A549 treated with ZK216348 at 1 μM for 4 hours (cell line): ENCODE results near the gene SAAL1. TPM values are rescaled to one million over a fixed set of nuclear protein-coding genes. Genes with fewer than 3 reads are reported as not detected.

ENCODE experiments used
- total RNA-seq: library from RNA; stranded (reverse); fragments of 200-300 nt; extraction: Qiagen RNA extraction; gene quantifications from 5 replicates; pipeline ENCODE4 v1.2.3, GENCODE V29; 2022; ENCODE audit warnings: low read depth

The SAAL1 gene, protein sequence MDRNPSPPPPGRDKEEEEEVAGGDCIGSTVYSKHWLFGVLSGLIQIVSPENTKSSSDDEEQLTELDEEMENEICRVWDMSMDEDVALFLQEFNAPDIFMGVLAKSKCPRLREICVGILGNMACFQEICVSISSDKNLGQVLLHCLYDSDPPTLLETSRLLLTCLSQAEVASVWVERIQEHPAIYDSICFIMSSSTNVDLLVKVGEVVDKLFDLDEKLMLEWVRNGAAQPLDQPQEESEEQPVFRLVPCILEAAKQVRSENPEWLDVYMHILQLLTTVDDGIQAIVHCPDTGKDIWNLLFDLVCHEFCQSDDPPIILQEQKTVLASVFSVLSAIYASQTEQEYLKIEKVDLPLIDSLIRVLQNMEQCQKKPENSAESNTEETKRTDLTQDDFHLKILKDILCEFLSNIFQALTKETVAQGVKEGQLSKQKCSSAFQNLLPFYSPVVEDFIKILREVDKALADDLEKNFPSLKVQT
- total RNA-seq = 34.6 to 42.6 TPM (median 40.5 TPM) in 5 replicates

DNA sequence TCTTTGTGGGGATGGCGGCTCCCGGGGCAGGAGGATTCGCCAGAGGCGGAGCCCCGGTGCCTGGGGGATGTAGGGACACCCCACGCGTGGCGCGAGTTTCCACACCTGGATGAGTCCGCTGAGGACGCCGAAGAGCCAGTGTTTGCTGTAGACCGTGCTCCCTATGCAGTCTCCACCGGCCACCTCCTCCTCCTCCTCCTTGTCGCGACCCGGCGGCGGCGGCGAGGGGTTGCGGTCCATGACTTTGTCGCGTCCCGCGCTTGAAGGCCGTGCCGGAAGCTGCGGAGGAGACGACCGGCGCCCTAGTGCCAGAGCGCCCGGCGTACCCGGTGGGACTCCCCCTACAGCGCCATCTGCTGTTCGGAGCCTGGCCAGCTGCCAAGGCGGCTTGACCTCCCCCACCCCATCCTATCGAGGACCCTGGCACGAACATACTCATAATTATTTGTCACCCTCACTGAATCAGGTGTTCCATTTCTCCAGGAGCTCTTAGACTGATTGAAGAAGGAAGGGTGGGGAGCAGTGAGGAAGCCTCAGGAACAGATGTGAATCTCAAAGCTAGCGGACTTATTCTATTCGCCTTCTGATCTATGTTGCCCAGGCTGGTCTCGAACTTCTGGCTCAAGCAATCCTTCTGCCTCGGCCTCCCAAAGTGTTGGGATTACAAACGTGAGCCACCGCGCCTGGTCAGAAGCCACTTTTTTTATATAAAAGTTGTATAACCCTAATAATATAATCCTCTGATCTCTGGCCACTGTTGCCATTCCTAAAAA lies at the start of gene SAAL1:
Gene SAAL1 (minus strand): TSS at position 281 of the 773 bp plus-strand sequence. CDS start 41 bp downstream, at position 240.

DNA sequence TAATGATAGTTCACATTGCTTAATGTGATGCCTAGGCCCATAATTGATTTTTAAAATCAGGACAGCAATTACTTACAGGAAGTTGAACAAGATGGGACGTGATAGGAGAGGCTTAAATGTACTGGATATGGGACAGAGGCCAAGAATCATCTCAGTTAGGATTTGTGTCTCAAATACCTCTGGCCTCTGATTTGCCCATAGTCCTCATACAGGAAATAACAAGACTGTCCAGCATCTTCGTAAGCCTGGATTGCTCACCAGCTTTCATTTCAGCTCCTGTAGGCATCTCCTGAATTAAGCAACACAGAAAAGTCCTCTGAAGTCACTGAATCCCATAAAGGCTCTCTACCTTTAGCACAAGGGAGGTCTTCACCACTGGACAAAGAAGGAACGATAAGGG lies 26.5 kb upstream of the SAAL1 start, which contains the start of gene MRGPRX3:
Gene MRGPRX3 (plus strand): TSS at position 231 of the 400 bp plus-strand sequence. CDS start 4,632 bp downstream, outside the sequence.

DNA sequence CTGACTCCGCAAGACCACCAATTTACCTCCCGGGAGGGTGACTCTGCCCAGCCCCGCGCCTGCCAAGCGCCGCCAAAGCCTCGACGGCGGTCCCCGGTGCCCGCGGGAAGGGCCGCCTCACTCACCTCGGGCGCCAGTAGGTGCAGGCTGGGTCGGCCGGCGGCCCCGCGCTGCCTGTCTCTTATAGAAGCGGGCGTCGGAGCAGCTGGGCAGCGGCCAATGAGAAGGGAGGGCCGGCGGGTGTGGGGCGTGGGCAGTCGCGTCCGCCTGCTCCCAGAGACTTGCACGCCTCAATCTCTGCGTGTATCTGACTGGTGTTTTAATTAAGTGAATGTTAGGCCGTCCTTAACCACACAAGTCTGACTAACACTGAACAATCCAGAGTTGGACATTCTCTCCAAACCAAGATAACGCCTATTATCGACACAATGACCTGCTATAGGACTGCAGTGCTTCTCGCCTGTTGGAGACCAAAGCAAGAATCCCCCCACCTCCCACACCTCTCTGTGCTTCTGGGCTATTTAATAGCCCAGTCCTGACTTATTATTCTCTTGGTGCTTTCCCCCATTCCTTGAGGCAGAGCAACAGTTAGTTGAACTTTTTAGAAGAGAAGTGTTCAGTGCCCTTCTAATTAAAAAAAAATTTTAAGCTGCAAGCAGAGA lies 59.6 kb downstream of the SAAL1 start, which contains the start of gene TPH1:
Gene TPH1 (minus strand): TSS at position 154 of the 662 bp plus-strand sequence. CDS start 5,507 bp downstream, outside the sequence.

Other genes starting within 250 kb of the SAAL1 start
- 15.1 to 19.2 TPM (median 16.7 TPM) in 5 replicates for gene SERGEF, start 93.0 kb downstream of the SAAL1 start, total RNA-seq
- 0.04 to 0.23 TPM (median 0.05 TPM) in 4 of 5 replicates, not detected in the other for gene TPH1, start 59.8 kb downstream of the SAAL1 start, total RNA-seq
- gene MRGPRX3, start 26.5 kb upstream of the SAAL1 start, total RNA-seq = not detected in 5 replicates
- gene MRGPRX4, start 66.8 kb upstream of the SAAL1 start, total RNA-seq = not detected in 5 replicates
- gene SAA4, start 130.7 kb upstream of the SAAL1 start, total RNA-seq = not detected in 5 replicates
- gene SAA2, start 142.6 kb upstream of the SAAL1 start, total RNA-seq = 0.65 TPM in 1 of 5 replicates, not detected in the others
- 0.58 to 1.2 TPM (median 0.89 TPM) in 5 replicates for gene SAA1, start 160.2 kb upstream of the SAAL1 start, total RNA-seq
- gene HPS5, start 216.1 kb upstream of the SAAL1 start, total RNA-seq = 12.3 to 16.0 TPM (median 13.3 TPM) in 5 replicates
- 33.0 to 41.2 TPM (median 34.1 TPM) in 5 replicates for gene GTF2H1, start 216.5 kb upstream of the SAAL1 start, total RNA-seq